SK-N-SH (cell line): ENCODE results near the gene KRT2. TPM values are rescaled to one million over a fixed set of nuclear protein-coding genes. Genes with fewer than 3 reads are reported as not detected.

ENCODE experiments used
- CTCF ChIA-PET: fragments of 300-600, 350-600 bp; formaldehyde crosslinking; extraction: SDS; loops from one replicate; lab custom pipeline; 2021; lab: Yijun Ruan, JAX
- POLR2A ChIA-PET: fragments of 350-600 bp; sonication (Branson Sonifier 250); formaldehyde crosslinking; extraction: SDS; loops from one replicate; lab custom pipeline; 2020; ENCODE audit warnings: antibody characterized with exemption, inconsistent platforms; lab: Yijun Ruan, JAX
- DNase-seq: peaks from one replicate; pipeline ENCODE4 v3.0.0; 2012
- H2AFZ ChIP-seq: fragments of 200-600 bp; sonication (generic); 2 replicates; pipeline ENCODE4 v1.8.1; 2016; ENCODE audit warnings: antibody characterized with exemption, mild to moderate bottlenecking, low read depth
- H3F3A ChIP-seq: fragments of 200-600 bp; sonication (generic); replicated peaks from 2 replicates; pipeline ENCODE3; 2016; ENCODE audit warnings: antibody characterized with exemption, mild to moderate bottlenecking; ENCODE audit not compliant: insufficient read depth
- H3K27ac ChIP-seq, 2 experiments: fragments of 200-500 bp in 1 of 2; fragments of 200-600 bp in 1 of 2; sonication (Bioruptor generic) in 1 of 2; sonication (generic), shearing (Covaris generic) in 1 of 2; 2 replicates each; pipeline versions ENCODE4 v1.5.1 to v1.6.1; 2014 to 2016; ENCODE audit warnings: low read depth in 2 of 2, inconsistent platforms in 1 of 2, low read length in 1 of 2, mild to moderate bottlenecking in 1 of 2, mixed read lengths in 1 of 2
- H3K27me3 ChIP-seq: fragments of 200-600 bp; sonication (generic), shearing (Covaris generic); 2 replicates; pipeline ENCODE4 v1.6.1; 2016; ENCODE audit warnings: mixed run types; ENCODE audit not compliant: insufficient read depth
- H3K36me3 ChIP-seq, 2 experiments: fragments of 200-500 bp in 1 of 2; fragments of 200-600 bp in 1 of 2; sonication (Bioruptor generic) in 1 of 2; sonication (generic) in 1 of 2; replicated peaks in 1 of 2; 2 replicates each; pipeline versions ENCODE3 to v1.5.1; 2014 to 2016; ENCODE audit warnings: low read length in 1 of 2, mild to moderate bottlenecking in 1 of 2; ENCODE audit not compliant: insufficient read depth in 2 of 2, control insufficient read depth in 1 of 2
- H3K4me1 ChIP-seq, 2 experiments: fragments of 200-500 bp in 1 of 2; fragments of 200-600 bp in 1 of 2; sonication (Bioruptor generic) in 1 of 2; sonication (generic), shearing (Covaris generic) in 1 of 2; 2 replicates each; pipeline versions ENCODE4 v1.5.1 to v1.6.1; 2014 to 2016; ENCODE audit warnings: low read depth in 1 of 2, low read length in 1 of 2, mixed run types in 1 of 2; ENCODE audit not compliant: insufficient read depth in 2 of 2, control insufficient read depth in 1 of 2
- H3K4me2 ChIP-seq: fragments of 200-600 bp; sonication (generic), shearing (Covaris generic); 2 replicates; pipeline ENCODE4 v1.6.1; 2017; ENCODE audit warnings: mixed run types
- H3K4me3 ChIP-seq, 2 experiments: fragments of 200-500 bp in 1 of 2; fragments of 200-600 bp in 1 of 2; sonication (Bioruptor generic) in 1 of 2; sonication (generic), shearing (Covaris generic) in 1 of 2; 2 replicates each; pipeline versions ENCODE4 v1.5.1 to v1.8.1; 2014 to 2016; ENCODE audit warnings: low read depth in 2 of 2, inconsistent platforms in 1 of 2, low read length in 1 of 2, mild to moderate bottlenecking in 1 of 2, mixed read lengths in 1 of 2, moderate library complexity in 1 of 2
- H3K79me2 ChIP-seq: fragments of 200-600 bp; sonication (generic); 2 replicates; pipeline ENCODE4 v1.8.1; 2017; ENCODE audit warnings: mild to moderate bottlenecking; ENCODE audit not compliant: insufficient read depth
- H3K9ac ChIP-seq: fragments of 200-600 bp; sonication (generic); 2 replicates; pipeline ENCODE4 v1.6.1; 2017; ENCODE audit warnings: mixed run types
- H3K9me2 ChIP-seq: fragments of 200-600 bp; sonication (generic); 2 replicates; pipeline ENCODE4 v1.6.1; 2017; ENCODE audit warnings: mixed run types
- H3K9me3 ChIP-seq: fragments of 200-600 bp; sonication (generic); 2 replicates; pipeline ENCODE4 v1.6.1; 2017; ENCODE audit warnings: mixed run types, mild to moderate bottlenecking, moderate library complexity
- H4K20me1 ChIP-seq: fragments of 200-600 bp; sonication (generic); 2 replicates; pipeline ENCODE4 v1.6.1; 2017; ENCODE audit warnings: mild to moderate bottlenecking, mixed run types; ENCODE audit not compliant: insufficient read depth
- CHD2 ChIP-seq: fragments of 150-350 bp; IDR thresholded peaks from 2 replicates; pipeline ENCODE4 v1.6.1; 2018; ENCODE audit warnings: low read length; ENCODE audit not compliant: partially characterized antibody
- EP300 ChIP-seq, 2 experiments: IDR thresholded peaks; 2 replicates each; pipeline versions ENCODE4 v1.4.0 to v1.6.1; 2012; ENCODE audit warnings: borderline replicate concordance in 1 of 2, low read depth in 1 of 2, low read length in 1 of 2
- EZH2phosphoT487 ChIP-seq: fragments of 200-600 bp; sonication (generic); IDR thresholded peaks from 2 replicates; pipeline ENCODE4 v1.6.1; 2017; ENCODE audit warnings: low read depth, mixed run types, mild to moderate bottlenecking, antibody characterized with exemption, moderate library complexity, borderline replicate concordance
- JUND ChIP-seq: IDR thresholded peaks from 2 replicates; pipeline ENCODE4 v1.4.0; 2012
- MEF2A ChIP-seq: IDR thresholded peaks from 2 replicates; pipeline ENCODE4 v1.4.0; 2012; ENCODE audit warnings: low read depth, borderline replicate concordance
- NFIC ChIP-seq: IDR thresholded peaks from 2 replicates; pipeline ENCODE4 v1.4.0; 2012; ENCODE audit warnings: borderline replicate concordance
- NRF1 ChIP-seq: IDR thresholded peaks from 2 replicates; pipeline ENCODE4 v1.6.1; 2012; ENCODE audit warnings: low read depth, mild to moderate bottlenecking, low read length
- PBX3 ChIP-seq: IDR thresholded peaks from 2 replicates; pipeline ENCODE4; 2012
- RAD21 ChIP-seq: IDR thresholded peaks from 2 replicates; pipeline ENCODE4 v1.6.1; 2012; ENCODE audit warnings: mild to moderate bottlenecking, low read length
- RCOR1 ChIP-seq: fragments of 150-350 bp; IDR thresholded peaks from 2 replicates; pipeline ENCODE4 v1.6.1; 2017; ENCODE audit warnings: antibody characterized with exemption, low read length
- RXRA ChIP-seq: IDR thresholded peaks from 2 replicates; pipeline ENCODE4 v1.4.0; 2012; ENCODE audit warnings: low read depth, mild to moderate bottlenecking, borderline replicate concordance
- TAF1 ChIP-seq: IDR thresholded peaks from 2 replicates; pipeline ENCODE4 v1.6.1; 2012; ENCODE audit warnings: low read depth, mild to moderate bottlenecking, low read length, moderate library complexity, borderline replicate concordance
- USF2 ChIP-seq: fragments of 150-350 bp; IDR thresholded peaks from 2 replicates; pipeline ENCODE4 v1.6.1; 2017; ENCODE audit warnings: antibody characterized with exemption, low read length, low read depth, borderline replicate concordance
- YY1 ChIP-seq: IDR thresholded peaks from 2 replicates; pipeline ENCODE4 v1.4.0; 2012; ENCODE audit warnings: low read depth, mild to moderate bottlenecking
- WGBS: methylation state at CpG from one replicate; pipeline ENCODE4 v1.1.6; 2017; ENCODE audit warnings: low lambda C conversion rate; 5-methylcytosine and 5-hydroxymethylcytosine counted together
- polyA plus RNA-seq, 3 experiments: library from polyadenylated mRNA; depleted of rRNA; stranded (reverse); fragments of >200 nt; gene quantifications; 2 replicates each; pipeline ENCODE4 v1.2.3, GENCODE V29; 2012
- TF ChIP-seq, protein P1 (sequence below): IDR thresholded peaks from 2 replicates; pipeline ENCODE4 v1.6.1; 2012; ENCODE audit warnings: mild to moderate bottlenecking, low read depth, low read length, moderate library complexity

Gene KRT2
- polyA plus RNA-seq, 1 of the 3 experiments (the other 2 are of a cell fraction) = not detected

GRCh38 chr12:52659951-52660350 lies 7.9 kb upstream of the KRT2 start:
- 26% methylated on average over 4 of the region's 4 CpGs for WGBS
- H4K20me1 ChIP-seq = no peaks in the 10 kb centered on the region
- no peaks in the 10 kb centered on the region for H3F3A ChIP-seq
- H3K4me2 ChIP-seq = no peak overlapping the region
- no peak for TF ChIP-seq CHD2
- TF ChIP-seq EZH2phosphoT487 = no peak
- TF ChIP-seq RAD21 = no peak
- no peak for TF ChIP-seq JUND
- no peak for TF ChIP-seq MEF2A
- TF ChIP-seq USF2 = no peak
- no peak overlapping the region for H3K9ac ChIP-seq
- ChIA-PET CTCF (no interaction called here), POLR2A (no interaction called here)
- H3K27me3 ChIP-seq = peaks cover 31% of the 10 kb centered on the region
- no peak for DNase-seq
- H2AFZ ChIP-seq = no peak overlapping the region
- H3K9me3 ChIP-seq = no peaks in the 10 kb centered on the region
- H3K79me2 ChIP-seq = no peaks in the 10 kb centered on the region
- H3K4me1 ChIP-seq = no peaks in the 10 kb centered on the region
- H3K36me3 ChIP-seq = no peaks in the 10 kb centered on the region
- no peaks in the 10 kb centered on the region for H3K9me2 ChIP-seq
- no peak overlapping the region for H3K4me3 ChIP-seq
- H3K27ac ChIP-seq = no peak overlapping the region

- peaks cover 31% of the 10 kb centered on the region for H3K27me3 ChIP-seq
- no peak overlapping the region for H3K9ac ChIP-seq
- no peak for TF ChIP-seq RAD21
- no peak for TF ChIP-seq EP300 (IDR thresholded peaks at IDR 0.05; ENCODE audit: borderline replicate concordance in 1 of 2, low read depth in 1 of 2, low read length in 1 of 2)
- TF ChIP-seq NRF1 = no peak
- TF ChIP-seq RCOR1 = no peak
- no peak for TF ChIP-seq RXRA
- TF ChIP-seq NFIC = no peak
- no peak for TF ChIP-seq PBX3
- TF ChIP-seq, protein P1, sequence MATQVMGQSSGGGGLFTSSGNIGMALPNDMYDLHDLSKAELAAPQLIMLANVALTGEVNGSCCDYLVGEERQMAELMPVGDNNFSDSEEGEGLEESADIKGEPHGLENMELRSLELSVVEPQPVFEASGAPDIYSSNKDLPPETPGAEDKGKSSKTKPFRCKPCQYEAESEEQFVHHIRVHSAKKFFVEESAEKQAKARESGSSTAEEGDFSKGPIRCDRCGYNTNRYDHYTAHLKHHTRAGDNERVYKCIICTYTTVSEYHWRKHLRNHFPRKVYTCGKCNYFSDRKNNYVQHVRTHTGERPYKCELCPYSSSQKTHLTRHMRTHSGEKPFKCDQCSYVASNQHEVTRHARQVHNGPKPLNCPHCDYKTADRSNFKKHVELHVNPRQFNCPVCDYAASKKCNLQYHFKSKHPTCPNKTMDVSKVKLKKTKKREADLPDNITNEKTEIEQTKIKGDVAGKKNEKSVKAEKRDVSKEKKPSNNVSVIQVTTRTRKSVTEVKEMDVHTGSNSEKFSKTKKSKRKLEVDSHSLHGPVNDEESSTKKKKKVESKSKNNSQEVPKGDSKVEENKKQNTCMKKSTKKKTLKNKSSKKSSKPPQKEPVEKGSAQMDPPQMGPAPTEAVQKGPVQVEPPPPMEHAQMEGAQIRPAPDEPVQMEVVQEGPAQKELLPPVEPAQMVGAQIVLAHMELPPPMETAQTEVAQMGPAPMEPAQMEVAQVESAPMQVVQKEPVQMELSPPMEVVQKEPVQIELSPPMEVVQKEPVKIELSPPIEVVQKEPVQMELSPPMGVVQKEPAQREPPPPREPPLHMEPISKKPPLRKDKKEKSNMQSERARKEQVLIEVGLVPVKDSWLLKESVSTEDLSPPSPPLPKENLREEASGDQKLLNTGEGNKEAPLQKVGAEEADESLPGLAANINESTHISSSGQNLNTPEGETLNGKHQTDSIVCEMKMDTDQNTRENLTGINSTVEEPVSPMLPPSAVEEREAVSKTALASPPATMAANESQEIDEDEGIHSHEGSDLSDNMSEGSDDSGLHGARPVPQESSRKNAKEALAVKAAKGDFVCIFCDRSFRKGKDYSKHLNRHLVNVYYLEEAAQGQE = no peak
- no peak for TF ChIP-seq TAF1
- no peak for TF ChIP-seq YY1
- H3K79me2 ChIP-seq = no peaks in the 10 kb centered on the region
- no peak overlapping the region for H3K27ac ChIP-seq
- no peaks in the 10 kb centered on the region for H3K9me2 ChIP-seq
- 22% methylated on average over 7 of the region's 7 CpGs for WGBS
- H4K20me1 ChIP-seq = no peaks in the 10 kb centered on the region
- no peaks in the 10 kb centered on the region for H3K36me3 ChIP-seq
- POLR2A ChIA-PET = no interaction called here
- no peak overlapping the region for H3K4me2 ChIP-seq
- H3F3A ChIP-seq = no peaks in the 10 kb centered on the region
- no peaks in the 10 kb centered on the region for H3K4me1 ChIP-seq
- CTCF ChIA-PET = no interaction called here
- DNase-seq = no peak
- no peaks in the 10 kb centered on the region for H3K9me3 ChIP-seq
- H2AFZ ChIP-seq = no peak overlapping the region
- no peak overlapping the region for H3K4me3 ChIP-seq
These were observed 7.4 kb upstream of the KRT2 start for GRCh38 chr12:52659395-52659794.
